Mesendoderm (in vitro differentiated cells): ENCODE measurements around the gene CKAP2L.

Experiments used
- DNase-seq: peaks from one replicate; pipeline ENCODE4 v3.0.0; 2013
- H2AK5ac ChIP-seq: 2 replicates; pipeline ENCODE4 v1.6.1; 2013; ENCODE audit warnings: low read length, inconsistent platforms
- H2BK120ac ChIP-seq: 2 replicates; pipeline ENCODE4 v1.6.1; 2013; ENCODE audit warnings: low read depth, mild to moderate bottlenecking, low read length, moderate library complexity, mixed read lengths
- H2BK15ac ChIP-seq: replicated peaks from 2 replicates; pipeline ENCODE4 v1.6.1; 2013; ENCODE audit warnings: low read depth, mild to moderate bottlenecking, moderate library complexity
- H2BK5ac ChIP-seq: 2 replicates; pipeline ENCODE4 v1.6.1; 2013; ENCODE audit warnings: low read length, inconsistent platforms
- H3K18ac ChIP-seq: 2 replicates; pipeline ENCODE4 v1.6.1; 2013; ENCODE audit warnings: mild to moderate bottlenecking, low read length, mixed read lengths
- H3K23ac ChIP-seq: one replicate; pipeline ENCODE4 v1.6.1; 2013; ENCODE audit warnings: low read length
- H3K27ac ChIP-seq: 2 replicates; pipeline ENCODE4 v1.5.1; 2013; ENCODE audit warnings: low read depth, mild to moderate bottlenecking, inconsistent platforms, low read length, moderate library complexity
- H3K27me3 ChIP-seq: 2 replicates; pipeline ENCODE4 v1.6.1; 2013; ENCODE audit warnings: low read length, control low read depth, mild to moderate bottlenecking, inconsistent platforms; ENCODE audit not compliant: insufficient read depth, poor library complexity
- H3K36me3 ChIP-seq: 2 replicates; pipeline ENCODE4 v1.6.1; 2013; ENCODE audit warnings: low read length, inconsistent platforms; ENCODE audit not compliant: control insufficient read depth, insufficient read depth
- H3K4ac ChIP-seq: one replicate; pipeline ENCODE4 v1.6.1; 2013; ENCODE audit warnings: low read depth, mild to moderate bottlenecking, low read length, moderate library complexity
- H3K4me1 ChIP-seq: 2 replicates; pipeline ENCODE4 v1.6.1; 2013; ENCODE audit warnings: low read depth, low read length, inconsistent platforms; ENCODE audit not compliant: control insufficient read depth
- H3K4me2 ChIP-seq: 2 replicates; pipeline ENCODE4 v1.6.1; 2013; ENCODE audit warnings: low read length
- H3K4me3 ChIP-seq: 2 replicates; pipeline ENCODE4 v1.5.1; 2013; ENCODE audit warnings: mild to moderate bottlenecking, low read length
- H3K56ac ChIP-seq: one replicate; pipeline ENCODE4 v1.6.1; 2013; ENCODE audit warnings: low read length
- H3K79me1 ChIP-seq: 2 replicates; pipeline ENCODE4 v1.6.1; 2013; ENCODE audit warnings: low read length, inconsistent platforms
- H3K79me2 ChIP-seq: 2 replicates; pipeline ENCODE4 v1.6.1; 2013; ENCODE audit warnings: mild to moderate bottlenecking, low read length; ENCODE audit not compliant: control insufficient read depth, insufficient read depth
- H3K9ac ChIP-seq: 2 replicates; pipeline ENCODE4 v1.6.1; 2013; ENCODE audit warnings: low read length, inconsistent platforms
- H4K5ac ChIP-seq: one replicate; pipeline ENCODE4 v1.6.1; 2013; ENCODE audit warnings: low read length
- H4K8ac ChIP-seq: one replicate; pipeline ENCODE4 v1.6.1; 2013; ENCODE audit warnings: low read depth, mild to moderate bottlenecking, control low read depth, low read length, moderate library complexity
- WGBS: extraction: QIAGEN DNeasy Blood & Tissue Kit; methylation state at CpG from one replicate; pipeline ENCODE4 v1.1.7; 2013; ENCODE audit warnings: low lambda C conversion rate, missing lambda C conversion rate; ENCODE audit not compliant: insufficient coverage; ENCODE audit errors: extremely low coverage; 5-methylcytosine and 5-hydroxymethylcytosine counted together

CKAP2L gene

DNA sequence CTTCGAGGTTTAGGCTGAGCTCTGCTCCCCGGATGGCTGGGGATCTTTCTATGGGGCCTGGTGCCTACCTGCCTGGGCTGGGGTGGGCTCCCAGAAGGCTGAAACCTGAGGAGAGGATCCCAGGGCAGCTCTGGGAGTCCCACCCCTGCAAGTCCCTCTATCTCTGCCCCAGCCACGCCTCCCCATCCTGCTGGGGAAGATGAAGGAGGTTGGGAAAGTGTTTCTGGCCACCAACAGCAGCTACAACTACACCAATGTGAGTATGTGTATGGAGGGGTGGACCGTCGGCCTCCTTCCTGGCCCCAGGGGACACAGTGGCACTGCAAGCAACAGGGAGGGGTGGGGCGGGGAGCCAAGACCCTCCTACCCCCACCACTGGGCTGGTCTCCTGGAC lies 40.9 kb downstream of the CKAP2L start:
- Histone ChIP-seq H2AK5ac (no peak overlapping the region), H2BK5ac (no peak overlapping the region), H3K18ac (no peak overlapping the region), H3K79me1 (no peaks in the 10 kb centered on the region), H3K4ac (no peak overlapping the region), H3K4me3 (no peak overlapping the region), H3K36me3 (no peaks in the 10 kb centered on the region), H3K9ac (no peak overlapping the region), H2BK120ac (no peak overlapping the region), H3K27ac (no peak overlapping the region), H4K8ac (no peak overlapping the region), H4K5ac (no peak overlapping the region), H3K27me3 (no peaks in the 10 kb centered on the region), H2BK15ac (no peak overlapping the region), H3K56ac (no peak overlapping the region), H3K4me2 (no peak overlapping the region), H3K79me2 (no peaks in the 10 kb centered on the region), H3K23ac (no peak overlapping the region), H3K4me1 (no peaks in the 10 kb centered on the region)
- no peak for DNase-seq
- no CpG with 5 or more reads among the region's 6 CpGs for WGBS

DNA sequence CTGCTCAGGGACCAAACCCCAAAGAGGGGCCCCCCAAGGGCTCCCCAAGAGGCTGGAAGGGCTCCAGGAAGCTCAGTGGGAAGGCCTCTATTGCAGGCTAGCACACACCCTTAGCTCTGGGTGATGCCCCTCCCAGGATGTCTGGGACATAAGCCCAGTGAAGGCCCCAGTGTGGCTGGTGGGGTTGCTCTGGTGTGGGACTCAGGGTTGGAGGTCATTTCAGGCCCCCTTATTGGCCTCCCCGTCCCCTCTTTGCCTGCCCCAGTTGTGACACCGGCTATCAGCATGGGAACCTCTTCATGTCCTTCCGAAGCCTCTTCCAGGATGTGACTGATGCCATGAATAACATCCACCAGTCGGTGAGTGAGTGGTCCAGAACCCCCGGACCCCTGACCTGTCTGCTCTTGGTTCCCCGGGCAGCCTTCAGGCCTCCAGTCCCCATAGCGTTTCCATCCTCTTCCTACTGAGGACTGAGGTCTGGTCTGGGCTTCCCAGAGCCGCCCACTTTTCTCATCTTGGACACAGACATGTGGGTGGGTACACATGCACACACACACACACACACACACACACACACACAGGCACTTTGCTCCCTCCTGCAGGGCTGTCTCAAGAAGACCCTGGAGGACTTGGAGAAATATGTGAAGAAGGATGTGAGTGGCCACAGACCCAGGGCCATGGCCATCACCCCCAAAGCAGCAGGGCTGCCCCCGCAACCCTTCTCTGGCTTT lies 41.4 kb downstream of the CKAP2L start:
- H2BK5ac ChIP-seq = no peak overlapping the region
- H3K27ac ChIP-seq = no peak overlapping the region
- no peak overlapping the region for H4K8ac ChIP-seq
- H3K79me1 ChIP-seq = no peaks in the 10 kb centered on the region
- whole genome bisulfite sequencing = no CpG with 5 or more reads among the region's 9 CpGs
- H2AK5ac ChIP-seq = no peak overlapping the region
- no peak overlapping the region for H3K9ac ChIP-seq
- H3K27me3 ChIP-seq = no peaks in the 10 kb centered on the region
- no peak overlapping the region for H2BK15ac ChIP-seq
- H3K4me3 ChIP-seq = no peak overlapping the region
- H3K56ac ChIP-seq = no peak overlapping the region
- no peak overlapping the region for H2BK120ac ChIP-seq
- H4K5ac ChIP-seq = no peak overlapping the region
- no peak overlapping the region for H3K18ac ChIP-seq
- DNase-seq = no peak
- no peak overlapping the region for H3K23ac ChIP-seq
- no peaks in the 10 kb centered on the region for H3K36me3 ChIP-seq
- H3K4me2 ChIP-seq = no peak overlapping the region
- no peak overlapping the region for H3K4ac ChIP-seq
- H3K4me1 ChIP-seq = no peaks in the 10 kb centered on the region
- H3K79me2 ChIP-seq = no peaks in the 10 kb centered on the region

DNA sequence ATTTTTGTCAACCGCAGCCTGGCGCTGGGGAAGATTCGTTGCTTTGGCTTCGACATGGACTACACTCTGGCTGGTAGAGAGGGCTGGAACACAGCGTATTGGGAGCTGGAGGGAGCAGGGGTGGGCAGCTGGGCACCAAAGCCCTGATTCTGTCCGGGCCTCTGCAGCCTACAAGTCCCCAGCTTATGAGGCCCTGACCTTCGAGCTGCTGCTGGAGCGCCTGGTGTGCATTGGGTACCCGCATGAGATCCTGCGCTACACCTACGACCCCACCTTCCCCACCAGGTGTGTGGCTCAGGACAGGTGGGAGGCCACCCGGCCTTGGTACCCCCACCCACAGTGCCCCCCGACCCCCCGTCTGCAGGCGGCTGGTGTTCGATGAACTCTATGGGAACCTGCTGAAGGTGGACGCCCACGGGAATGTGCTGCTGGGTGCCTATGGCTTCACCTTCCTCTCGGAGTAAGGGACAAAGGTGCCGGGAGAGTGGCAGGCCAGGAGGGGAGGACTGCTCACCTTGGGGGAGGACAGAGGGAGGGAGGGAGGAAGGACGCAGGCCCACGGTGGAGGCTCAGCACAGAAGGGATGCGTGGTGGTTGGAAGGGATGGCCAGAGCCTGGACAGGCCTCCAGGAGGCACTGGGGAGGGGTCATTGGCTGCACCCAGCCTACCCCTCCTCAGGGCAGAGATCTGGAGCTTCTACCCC lies 42.4 kb downstream of the CKAP2L start:
- Histone ChIP-seq H2BK15ac (no peak overlapping the region), H3K79me2 (no peaks in the 10 kb centered on the region), H2BK120ac (no peak overlapping the region), H3K18ac (no peak overlapping the region), H3K79me1 (no peaks in the 10 kb centered on the region), H4K5ac (no peak overlapping the region), H3K4me1 (no peaks in the 10 kb centered on the region), H3K56ac (no peak overlapping the region), H2BK5ac (no peak overlapping the region), H3K27me3 (no peaks in the 10 kb centered on the region), H3K4ac (no peak overlapping the region), H3K36me3 (no peaks in the 10 kb centered on the region), H3K4me3 (no peak overlapping the region), H2AK5ac (no peak overlapping the region), H3K23ac (no peak overlapping the region), H4K8ac (no peak overlapping the region), H3K27ac (no peak overlapping the region), H3K9ac (no peak overlapping the region), H3K4me2 (no peak overlapping the region)
- DNase-seq = no peak
- no CpG with 5 or more reads among the region's 23 CpGs for WGBS

DNA sequence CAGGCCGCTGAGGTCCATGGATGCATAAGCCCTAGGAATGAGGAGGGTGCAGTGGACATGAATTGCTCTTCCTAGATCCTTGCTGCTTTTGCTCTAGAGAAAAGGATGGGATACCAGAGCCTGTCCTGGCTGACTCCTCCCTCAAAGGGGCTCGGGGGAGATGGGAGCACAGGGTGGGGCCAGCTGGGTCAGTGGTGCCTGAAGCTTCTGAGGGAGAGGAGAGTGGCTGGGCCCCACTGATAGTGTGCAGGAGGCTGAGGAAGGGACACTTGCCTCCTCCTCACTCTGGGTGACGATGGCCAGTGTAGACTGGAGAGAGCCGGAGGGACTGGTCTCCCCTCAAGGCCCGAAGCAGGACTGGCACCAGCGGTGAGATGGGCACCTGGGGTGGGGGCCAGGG lies 43.6 kb downstream of the CKAP2L start, which contains the start of gene NT5DC4:
Gene NT5DC4, plus strand, starts transcription at position 236 of the 400 bp plus-strand sequence. Its CDS starts 60 bp downstream, at position 296.
- Histone ChIP-seq H3K36me3 (no peaks in the 10 kb centered on the region), H3K79me2 (no peaks in the 10 kb centered on the region)
- no CpG with 5 or more reads among the region's 6 CpGs for WGBS

DNA sequence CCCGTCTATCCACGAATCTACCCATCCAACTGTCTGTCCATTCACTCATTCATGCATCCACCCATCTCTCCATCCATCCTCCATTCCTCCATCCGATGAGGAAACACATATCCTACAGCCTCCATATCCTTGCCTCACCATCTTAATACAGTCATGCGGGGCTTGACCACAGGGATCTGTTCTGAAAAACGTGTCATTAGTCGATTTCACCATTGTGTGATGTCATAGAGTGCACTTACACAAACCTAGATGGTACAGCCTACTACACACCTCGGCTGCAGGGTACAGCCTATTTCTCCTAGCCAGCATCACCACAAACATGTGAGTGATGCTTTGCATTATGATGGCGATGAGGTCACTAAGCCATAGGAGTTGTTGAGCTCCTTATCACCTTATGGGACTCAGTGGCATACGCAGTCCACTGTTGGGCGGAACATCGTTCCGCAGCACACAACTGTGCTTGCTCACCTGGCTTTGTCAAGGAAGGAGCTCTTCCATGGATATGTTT lies 45.5 kb downstream of the CKAP2L start:
- no peaks in the 10 kb centered on the region for H3K4me1 ChIP-seq
- no peak overlapping the region for H3K4me2 ChIP-seq
- H3K56ac ChIP-seq = no peak overlapping the region
- WGBS = no CpG with 5 or more reads among the region's 12 CpGs
- H3K27ac ChIP-seq = no peak overlapping the region
- DNase-seq = no peak
- no peak overlapping the region for H3K18ac ChIP-seq
- H3K4me3 ChIP-seq = no peak overlapping the region
- no peak overlapping the region for H2BK120ac ChIP-seq
- no peaks in the 10 kb centered on the region for H3K36me3 ChIP-seq
- no peak overlapping the region for H3K4ac ChIP-seq
- H3K9ac ChIP-seq = no peak overlapping the region
- H3K27me3 ChIP-seq = no peaks in the 10 kb centered on the region
- H3K79me2 ChIP-seq = no peaks in the 10 kb centered on the region
- H4K5ac ChIP-seq = no peak overlapping the region
- H2AK5ac ChIP-seq = no peak overlapping the region
- H2BK15ac ChIP-seq = no peak overlapping the region
- no peak overlapping the region for H4K8ac ChIP-seq
- no peaks in the 10 kb centered on the region for H3K79me1 ChIP-seq
- H3K23ac ChIP-seq = no peak overlapping the region
- H2BK5ac ChIP-seq = no peak overlapping the region

More for the DNA sequence above, 43.6 kb downstream of the CKAP2L start, which contains the start of gene NT5DC4:
- no peak within 1 kb of the TSS for H3K4ac ChIP-seq
- no peak within 1 kb of the TSS for H4K8ac ChIP-seq
- no peak within 1 kb of the TSS for H2BK5ac ChIP-seq
- no peak within 1 kb of the TSS for H3K18ac ChIP-seq
- no peak within 1 kb of the TSS for H3K23ac ChIP-seq
- no peak within 1 kb of the TSS for H2AK5ac ChIP-seq
- H3K4me2 ChIP-seq = no peak within 1 kb of the TSS
- no peak within 1 kb of the TSS for H4K5ac ChIP-seq
- no peak within 1 kb of the TSS for H3K56ac ChIP-seq
- no peaks in the 10 kb centered on the region for H3K4me1 ChIP-seq
- no peak within 1 kb of the TSS for H2BK120ac ChIP-seq
- H3K79me1 ChIP-seq = no peaks in the 10 kb centered on the region
- no peak within 1 kb of the TSS for H3K27ac ChIP-seq
- no peak within 1 kb of the TSS for H3K9ac ChIP-seq
- DNase-seq = no peak
- H2BK15ac ChIP-seq = no peak within 1 kb of the TSS
- H3K27me3 ChIP-seq = no peaks in the 10 kb centered on the region
- no peak within 1 kb of the TSS for H3K4me3 ChIP-seq
